H1 (cell line): ENCODE data around the gene RABL6. TPM values are rescaled to one million over a fixed set of nuclear protein-coding genes. Genes with fewer than 3 reads are reported as not detected.

Experiments
- CTCF ChIA-PET: fragments of 300-600 bp; sonication (Branson Sonifier 250); formaldehyde crosslinking; loops from one replicate; lab custom pipeline; 2021; ENCODE audit not compliant: partially characterized antibody; lab: Charles Lee
- POLR2A ChIA-PET: fragments of 300-600 bp; sonication (Branson Sonifier 250); formaldehyde crosslinking; loops from one replicate; lab custom pipeline; 2021; ENCODE audit warnings: inconsistent platforms; ENCODE audit not compliant: partially characterized antibody; lab: Charles Lee
- DNase-seq, 2 experiments: peaks; one replicate each; pipeline versions ENCODE4 v3.0.0 to v3.0.0-alpha.2; 2010 to 2022; ENCODE audit warnings: low spot score in 2 of 2, low read depth in 1 of 2, mixed read lengths in 1 of 2
- FAIRE-seq: peaks from 2 replicates; lab custom pipeline; 2011; peaks lifted over from hg19 to GRCh38; lab: Jason Lieb, UNC
- H2AFZ ChIP-seq: 2 replicates; pipeline ENCODE4 v1.8.1; 2012; ENCODE audit warnings: low read length, inconsistent platforms
- H2AK5ac ChIP-seq: 2 replicates; pipeline ENCODE4 v1.6.1; 2013; ENCODE audit warnings: low read depth, low read length
- H2BK120ac ChIP-seq: replicated peaks from 2 replicates; pipeline ENCODE3; 2013; ENCODE audit warnings: low read depth, low read length, inconsistent platforms
- H2BK12ac ChIP-seq: 2 replicates; pipeline ENCODE4 v1.6.1; 2013; ENCODE audit warnings: low read depth, low read length
- H2BK15ac ChIP-seq: 2 replicates; pipeline ENCODE4 v1.6.1; 2013; ENCODE audit warnings: low read length
- H2BK20ac ChIP-seq: 2 replicates; pipeline ENCODE4 v1.6.1; 2013; ENCODE audit warnings: low read length
- H2BK5ac ChIP-seq: 2 replicates; pipeline ENCODE4 v1.6.1; 2013; ENCODE audit warnings: low read depth, low read length
- H3K14ac ChIP-seq: 2 replicates; pipeline ENCODE4 v1.6.1; 2013; ENCODE audit warnings: inconsistent platforms; ENCODE audit not compliant: insufficient read length
- H3K18ac ChIP-seq: 2 replicates; pipeline ENCODE4 v1.6.1; 2013; ENCODE audit warnings: low read length; ENCODE audit errors: extremely low read depth
- H3K23ac ChIP-seq: 2 replicates; pipeline ENCODE4 v1.6.1; 2013; ENCODE audit warnings: inconsistent platforms; ENCODE audit not compliant: insufficient read length
- H3K23me2 ChIP-seq: 2 replicates; pipeline ENCODE4 v1.6.1; 2013; ENCODE audit warnings: low read depth, low read length
- H3K27ac ChIP-seq: 2 replicates; pipeline ENCODE4 v1.6.1; 2011; ENCODE audit warnings: low read depth, low read length, inconsistent platforms
- H3K27me3 ChIP-seq, 4 experiments: replicated peaks in 1 of 4; 1 replicate in 1 of 4; 2 replicates in 3 of 4; pipeline versions ENCODE4 v1.6.1 to v1.8.1; 2011 to 2013; ENCODE audit warnings: low read length in 3 of 4, mild to moderate bottlenecking in 3 of 4, inconsistent platforms in 2 of 4, mixed read lengths in 2 of 4, moderate library complexity in 1 of 4; ENCODE audit not compliant: control insufficient read depth in 3 of 4, insufficient read depth in 3 of 4; ENCODE audit errors: extremely low read depth in 1 of 4
- H3K36me3 ChIP-seq, 4 experiments: 2 replicates each; pipeline versions ENCODE4 v1.6.1 to v1.8.1; 2011 to 2013; ENCODE audit warnings: mild to moderate bottlenecking in 4 of 4, low read length in 3 of 4, moderate library complexity in 2 of 4, control low read depth in 1 of 4, inconsistent platforms in 1 of 4; ENCODE audit not compliant: insufficient read depth in 4 of 4, control insufficient read depth in 2 of 4
- H3K4ac ChIP-seq: replicated peaks from 2 replicates; pipeline ENCODE3; 2013; ENCODE audit warnings: low read length, low read depth, mixed read lengths, inconsistent platforms; ENCODE audit not compliant: insufficient read length
- H3K4me1 ChIP-seq, 4 experiments: replicated peaks in 1 of 4; 1 replicate in 1 of 4; 2 replicates in 3 of 4; pipeline versions ENCODE4 v1.6.1 to v1.8.1; 2011 to 2013; ENCODE audit warnings: low read length in 3 of 4, inconsistent platforms in 2 of 4, mixed read lengths in 1 of 4; ENCODE audit not compliant: insufficient read depth in 4 of 4, control insufficient read depth in 3 of 4
- H3K4me2 ChIP-seq, 2 experiments: 2 replicates each; pipeline versions ENCODE4 v1.6.1 to v1.8.1; 2011 to 2013; ENCODE audit warnings: low read depth in 2 of 2, low read length in 2 of 2, control low read depth in 1 of 2, inconsistent platforms in 1 of 2, mild to moderate bottlenecking in 1 of 2; ENCODE audit not compliant: insufficient read depth in 1 of 2
- H3K4me3 ChIP-seq, 4 experiments: fragments of 200-600, 300-600 bp in 1 of 4; sonication (generic), shearing (Covaris generic), sonication (Bioruptor Twin) in 1 of 4; 2 replicates each; pipeline versions ENCODE4 v1.5.1 to v1.8.1; 2011 to 2016; ENCODE audit warnings: low read length in 4 of 4, low read depth in 3 of 4, control low read depth in 2 of 4, inconsistent platforms in 2 of 4, mild to moderate bottlenecking in 2 of 4, mixed read lengths in 1 of 4, moderate library complexity in 1 of 4; ENCODE audit not compliant: insufficient read depth in 2 of 4; ENCODE audit errors: extremely low read depth in 1 of 4
- H3K56ac ChIP-seq: replicated peaks from 2 replicates; pipeline ENCODE3; 2013; ENCODE audit warnings: low read depth, mild to moderate bottlenecking, mixed read lengths, low read length, inconsistent platforms; ENCODE audit not compliant: insufficient read length
- H3K79me1 ChIP-seq: 2 replicates; pipeline ENCODE4 v1.6.1; 2013; ENCODE audit warnings: low read depth, low read length, control low read depth
- H3K79me2 ChIP-seq, 2 experiments: 2 replicates each; pipeline versions ENCODE4 v1.6.1 to v1.8.1; 2012 to 2013; ENCODE audit warnings: low read length in 2 of 2, mild to moderate bottlenecking in 2 of 2, inconsistent platforms in 1 of 2; ENCODE audit not compliant: insufficient read depth in 2 of 2, control insufficient read depth in 1 of 2
- H3K9ac ChIP-seq, 4 experiments: replicated peaks in 1 of 4; 1 replicate in 1 of 4; 2 replicates in 3 of 4; pipeline versions ENCODE4 v1.6.1 to v1.8.1; 2011 to 2013; ENCODE audit warnings: low read depth in 3 of 4, low read length in 3 of 4, control low read depth in 2 of 4, mild to moderate bottlenecking in 2 of 4, moderate library complexity in 2 of 4, inconsistent platforms in 1 of 4; ENCODE audit errors: extremely low read depth in 1 of 4
- H3K9me3 ChIP-seq, 2 experiments: 2 replicates each; pipeline versions ENCODE4 v1.6.1 to v1.8.1; 2012 to 2013; ENCODE audit warnings: mild to moderate bottlenecking in 2 of 2, moderate library complexity in 2 of 2, control low read depth in 1 of 2, inconsistent platforms in 1 of 2, low read depth in 1 of 2, low read length in 1 of 2, mixed read lengths in 1 of 2; ENCODE audit not compliant: insufficient read depth in 2 of 2
- H4K20me1 ChIP-seq, 2 experiments: replicated peaks in 1 of 2; 2 replicates each; pipeline versions ENCODE3 to v1.8.1; 2011 to 2013; ENCODE audit warnings: inconsistent platforms in 2 of 2, low read length in 2 of 2, mild to moderate bottlenecking in 1 of 2; ENCODE audit not compliant: insufficient read depth in 2 of 2, control insufficient read depth in 1 of 2
- H4K5ac ChIP-seq: 2 replicates; pipeline ENCODE4 v1.6.1; 2013; ENCODE audit warnings: low read length, low read depth, mixed read lengths, inconsistent platforms; ENCODE audit not compliant: insufficient read length
- H4K8ac ChIP-seq: 2 replicates; pipeline ENCODE4 v1.8.0; 2013; ENCODE audit warnings: mild to moderate bottlenecking, moderate library complexity, low read length, inconsistent platforms; ENCODE audit not compliant: insufficient read depth; ENCODE audit errors: extremely low read depth
- H4K91ac ChIP-seq: replicated peaks from 2 replicates; pipeline ENCODE3; 2013; ENCODE audit warnings: low read length, mixed read lengths, inconsistent platforms; ENCODE audit not compliant: insufficient read length
- JUN ChIP-seq: IDR thresholded peaks from 2 replicates; pipeline ENCODE4 v1.6.1; 2011; ENCODE audit warnings: low read depth, mild to moderate bottlenecking, improper control_type of control experiment, low read length
- JUND ChIP-seq: IDR thresholded peaks from 2 replicates; pipeline ENCODE4 v1.6.1; 2011; ENCODE audit warnings: mild to moderate bottlenecking, improper control_type of control experiment, low read length
- WGBS, 2 experiments: shearing (Covaris generic) in 1 of 2; methylation state at CpG; one replicate each; pipeline versions ENCODE4 v1.1.6 to v1.1.7; 2013 to 2015; ENCODE audit warnings: low lambda C conversion rate in 2 of 2, mixed read lengths in 2 of 2, inconsistent platforms in 1 of 2, low coverage in 1 of 2, missing lambda C conversion rate in 1 of 2; ENCODE audit not compliant: insufficient replicate concordance in 2 of 2, insufficient coverage in 1 of 2, insufficient read length in 1 of 2; ENCODE audit errors: extremely low coverage in 1 of 2, missing lambda C conversion rate in 1 of 2; 5-methylcytosine and 5-hydroxymethylcytosine counted together
- polyA plus RNA-seq, 7 experiments: library from polyadenylated mRNA; depleted of rRNA in 3 of 7; stranded (reverse) in 5 of 7; unstranded in 2 of 7; fragments of >200 nt in 5 of 7; fragments of 200-250 nt in 2 of 7; gene quantifications; 1 replicate in 5 of 7; 2 replicates in 1 of 7; 4 replicates in 1 of 7; pipeline versions ENCODE4 v1.2.1 to v1.2.3, GENCODE V29; 2011 to 2013; ENCODE audit warnings: missing spikeins in 2 of 7, mixed read lengths in 2 of 7
- total RNA-seq: library from RNA; stranded (reverse); fragmentation: NEBNext Ultra II Directional; extraction: Animal tissue kit (Norgen Biotek cat#: 25700); gene quantifications from 2 replicates; pipeline ENCODE4 v1.2.1, GENCODE V29; 2021

The RABL6 gene
- total and polyA plus RNA-seq, 2 of the 8 experiments (the other 6 are each of a cell fraction or from before 2014, with no cell fraction given), result 70.1 to 130 TPM

DNA sequence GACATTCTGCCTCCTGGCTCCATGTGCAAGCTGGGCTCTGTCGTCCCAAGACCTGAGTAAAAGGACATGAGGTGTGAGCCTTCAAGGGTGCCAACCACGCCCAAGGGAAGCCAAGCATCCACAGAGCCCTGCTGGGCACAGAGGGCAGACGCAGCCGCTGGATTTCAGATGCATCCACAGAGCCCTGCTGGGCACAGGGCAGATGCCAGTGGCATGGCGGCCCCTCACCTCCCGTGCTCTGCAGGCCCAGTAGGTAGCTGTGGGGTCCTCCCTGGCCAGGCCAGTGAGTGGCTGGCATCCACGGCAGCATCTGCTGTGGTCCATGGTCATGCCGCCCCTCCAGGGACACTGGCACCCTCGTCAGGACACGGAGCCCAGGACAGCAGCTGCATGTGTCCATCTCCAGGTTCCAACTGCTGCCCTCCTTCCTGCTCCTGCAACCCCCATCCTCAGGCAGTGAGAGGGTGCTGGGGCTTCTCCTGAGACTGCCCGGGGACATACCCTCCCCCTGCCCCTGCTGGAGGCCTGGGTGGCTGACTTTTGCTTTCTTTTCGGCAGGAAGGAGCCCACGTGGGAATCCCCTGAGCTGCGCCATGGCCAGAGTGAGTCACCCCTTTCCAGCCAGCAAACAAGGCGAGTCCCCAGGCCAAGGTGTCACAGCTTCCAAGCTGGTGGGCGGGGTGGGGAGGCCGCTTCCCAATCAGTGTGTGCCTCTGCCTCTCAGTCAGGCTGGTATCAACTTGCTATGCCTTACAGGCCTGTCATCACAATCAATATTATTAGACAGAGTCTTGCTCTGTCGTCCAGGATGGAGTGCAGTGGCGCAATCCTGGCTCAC lies 74.6 kb downstream of the RABL6 start:
- no peak overlapping the region for H3K23ac ChIP-seq
- 79% methylated on average over 19 of the region's 19 CpGs; no CpG with 5 or more reads in 1 of the 2 experiments for WGBS, 2 experiments
- H3K4me1 ChIP-seq, result peaks cover 0 to 4% (median 1%) of the 10 kb centered on the region in 4 experiments; a peak in 4 of 7 replicates
- no peak overlapping the region for H3K4me2 ChIP-seq
- H3K79me2 ChIP-seq, result peaks cover 3 to 7% of the 10 kb centered on the region in 2 experiments; a peak in 3 of 4 replicates
- POLR2A ChIA-PET, result interaction anchor here (0.5 to 2.6 kb wide), 10 partner anchors 7 to 82 kb away, joined by 3 to 16 read pairs (median 4); partner anchors contain the start of gene EDF1
- H2BK15ac ChIP-seq, result no peak overlapping the region
- H2BK5ac ChIP-seq, result peak overlapping the region; percentile 9
- H3K56ac ChIP-seq, result no peak overlapping the region
- DNase-seq (no peak), FAIRE-seq (no peak)
- H2BK20ac ChIP-seq, result no peak overlapping the region
- H3K23me2 ChIP-seq, result peaks cover 5% of the 10 kb centered on the region; the same call in 1 of the 2 replicates
- H3K27ac ChIP-seq, result no peak overlapping the region
- H4K8ac ChIP-seq, result peak overlapping the region; percentile 65; the same call in 1 of the 2 replicates
- no peak overlapping the region for H4K5ac ChIP-seq
- no peaks in the 10 kb centered on the region for H3K9me3 ChIP-seq
- H3K14ac ChIP-seq, result no peak overlapping the region
- H3K4ac ChIP-seq, result no peak overlapping the region
- no peaks in the 10 kb centered on the region for H3K36me3 ChIP-seq
- H2AFZ ChIP-seq, result no peak overlapping the region
- peaks cover 3 to 4% of the 10 kb centered on the region in 2 experiments for H4K20me1 ChIP-seq
- CTCF ChIA-PET, result interaction anchor here (0.9 to 1.8 kb wide), 4 partner anchors 10 to 21 kb away, joined by 3 to 6 read pairs (median 4); no protein-coding TSS in a partner anchor
- TF ChIP-seq JUN (no peak), JUND (peak; percentile 31; the same call in 1 of the 2 replicates)
- TF ChIP-seq, all 59 proteins: peak for 1
- Histone ChIP-seq H3K4me3 (no peak overlapping the region), H3K79me1 (no peaks in the 10 kb centered on the region), H2BK12ac (no peak overlapping the region), H2BK120ac (no peak overlapping the region), H3K27me3 (no peaks in the 10 kb centered on the region), H2AK5ac (no peak overlapping the region), H3K9ac (0 out of 7 replicates have a peak overlapping the region, but pooled peaks of 1 of the 4 experiments have one; percentile 7), H4K91ac (no peak overlapping the region), H3K18ac (no peak overlapping the region)
